ENCODE data around the gene NAT14. TPM values are rescaled to one million over a fixed set of nuclear protein-coding genes. Genes with fewer than 3 reads are reported as not detected.
"Not testable (repeated sequence)": the region's sequence is repeated elsewhere in the genome, so short reads cannot be mapped to it uniquely, and the experiment has no call there.

NAT14 gene
- total RNA-seq, 1 donor from 2014 or later, result 14.2 TPM

GRCh38 chr19:55486971-55487923, 2.3 kb downstream of the NAT14 start:
- peak; percentile 73 for DNase-seq (ENCODE audit: low spot score)

GRCh38 chr19:55487924-55488687, 3.1 kb downstream of the NAT14 start, which contains the start of gene SSC5D:
TSS of gene SSC5D (plus strand) at chr19:55488436. CDS start at chr19:55488590, 154 bp downstream.
- DNase-seq (ENCODE audit: low spot score), result peak; percentile 51

GRCh38 chr19:55488986-55489710, 4.2 kb downstream of the NAT14 start:
- DNase-seq (ENCODE audit: low spot score), result peak; percentile 43

- DNase-seq (ENCODE audit: low spot score), result peak; percentile 44
These were observed 4.9 kb downstream of the NAT14 start for GRCh38 chr19:55489711-55490477.

- DNase-seq (ENCODE audit: low spot score), result no peak
These were observed 5.8 kb downstream of the NAT14 start for GRCh38 chr19:55490478-55491432.

GRCh38 chr19:55491546-55492360, 6.8 kb downstream of the NAT14 start:
- DNase-seq (ENCODE audit: low spot score), result no peak

GRCh38 chr19:55492362-55492944, 7.5 kb downstream of the NAT14 start:
- no peak for DNase-seq (ENCODE audit: low spot score)

- no peak for DNase-seq (ENCODE audit: low spot score)
These were observed 8.2 kb downstream of the NAT14 start for GRCh38 chr19:55493052-55493644.

- peak; percentile 47 for DNase-seq (ENCODE audit: low spot score)
These were observed 8.7 kb downstream of the NAT14 start for GRCh38 chr19:55493645-55494171.

GRCh38 chr19:55494172-55494761, 9.3 kb downstream of the NAT14 start:
- DNase-seq (ENCODE audit: low spot score), result peak; percentile 53

GRCh38 chr19:55495646-55496349, 10.8 kb downstream of the NAT14 start:
- DNase-seq (ENCODE audit: low spot score), result no peak

- not testable (repeated sequence) for DNase-seq (ENCODE audit: low spot score)
These were observed 11.8 kb downstream of the NAT14 start for GRCh38 chr19:55496820-55497219.

GRCh38 chr19:55497763-55498162, 12.8 kb downstream of the NAT14 start:
- DNase-seq (ENCODE audit: low spot score), result no peak

- DNase-seq (ENCODE audit: low spot score), result no peak
These were observed 13.4 kb downstream of the NAT14 start for GRCh38 chr19:55498246-55498840.

GRCh38 chr19:55500368-55500952, 15.5 kb downstream of the NAT14 start:
- DNase-seq (ENCODE audit: low spot score), result no peak

Measured in ureter (tissue), 1 donor.